ENCODE results near the gene SRPK1. TPM values are rescaled to one million over a fixed set of nuclear protein-coding genes. Genes with fewer than 3 reads are reported as not detected.

SRPK1 gene
- total RNA-seq, 2 donors from 2014 or later, result 86.2 to 98.5 TPM

DNA sequence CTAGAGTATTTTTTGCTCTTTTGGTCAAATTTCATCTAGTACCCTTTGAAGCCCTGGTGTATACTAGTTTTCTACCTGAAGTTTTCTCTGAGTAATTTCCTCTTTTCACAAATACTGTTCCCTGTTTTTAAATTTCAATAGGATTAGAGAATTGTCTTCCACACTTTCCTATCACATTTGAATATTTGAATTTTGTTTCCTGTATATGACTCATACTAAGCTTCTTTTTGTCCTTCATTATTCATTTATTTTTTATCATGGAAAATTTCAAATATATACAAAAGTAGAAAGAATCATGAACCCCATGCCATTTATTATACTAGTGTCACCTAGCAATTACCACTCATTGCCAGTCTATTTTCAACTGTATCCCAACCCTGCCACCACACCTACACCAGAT, 63.0 kb downstream of the SRPK1 start:
- Mint-ChIP-seq H3K4me3 (no peak overlapping the region), H3K36me3 (ENCODE audit: low read depth) (peaks cover 91% of the 10 kb centered on the region), H3K4me1 (peaks cover 13% of the 10 kb centered on the region)

DNA sequence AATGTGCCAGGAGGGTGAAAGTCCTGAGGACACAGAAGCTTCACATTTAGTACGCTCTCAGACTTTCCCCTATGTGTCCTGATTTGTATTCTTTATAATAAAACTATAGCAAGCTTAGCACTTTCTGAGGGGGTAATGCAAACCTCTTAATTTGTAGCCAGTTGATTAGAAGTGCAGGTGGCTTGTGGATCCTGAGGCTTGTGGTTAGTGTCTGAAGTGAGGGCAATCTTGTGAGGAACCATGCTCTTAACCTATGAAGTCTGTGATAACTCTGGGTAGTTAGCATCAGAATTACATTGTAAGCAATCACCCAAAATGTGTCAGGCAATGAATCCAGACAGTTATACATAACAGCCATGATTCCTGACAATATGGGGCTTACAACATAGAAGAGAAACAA, 64.6 kb downstream of the SRPK1 start:
- no peak for DNase-seq
- Histone ChIP-seq H3K27ac (ENCODE audit: low read depth, low read length) (no peak overlapping the region), H3K27me3 (ENCODE audit: control insufficient read depth, insufficient read depth, low read length, poor library complexity, severe bottlenecking) (no peaks in the 10 kb centered on the region), H3K4me3 (ENCODE audit: low read length) (no peak overlapping the region), H3K36me3 (ENCODE audit: control insufficient read depth, insufficient read depth, low read length) (peaks cover 98% of the 10 kb centered on the region), H3K4me1 (ENCODE audit: control insufficient read depth, insufficient read depth, low read length) (no peaks in the 10 kb centered on the region), H3K9me3 (ENCODE audit: control insufficient read depth, low read length) (no peaks in the 10 kb centered on the region), H3K9ac (ENCODE audit: extremely low read depth, low read length, poor library complexity, severe bottlenecking) (no peak overlapping the region)
- TF ChIP-seq, protein P1, sequence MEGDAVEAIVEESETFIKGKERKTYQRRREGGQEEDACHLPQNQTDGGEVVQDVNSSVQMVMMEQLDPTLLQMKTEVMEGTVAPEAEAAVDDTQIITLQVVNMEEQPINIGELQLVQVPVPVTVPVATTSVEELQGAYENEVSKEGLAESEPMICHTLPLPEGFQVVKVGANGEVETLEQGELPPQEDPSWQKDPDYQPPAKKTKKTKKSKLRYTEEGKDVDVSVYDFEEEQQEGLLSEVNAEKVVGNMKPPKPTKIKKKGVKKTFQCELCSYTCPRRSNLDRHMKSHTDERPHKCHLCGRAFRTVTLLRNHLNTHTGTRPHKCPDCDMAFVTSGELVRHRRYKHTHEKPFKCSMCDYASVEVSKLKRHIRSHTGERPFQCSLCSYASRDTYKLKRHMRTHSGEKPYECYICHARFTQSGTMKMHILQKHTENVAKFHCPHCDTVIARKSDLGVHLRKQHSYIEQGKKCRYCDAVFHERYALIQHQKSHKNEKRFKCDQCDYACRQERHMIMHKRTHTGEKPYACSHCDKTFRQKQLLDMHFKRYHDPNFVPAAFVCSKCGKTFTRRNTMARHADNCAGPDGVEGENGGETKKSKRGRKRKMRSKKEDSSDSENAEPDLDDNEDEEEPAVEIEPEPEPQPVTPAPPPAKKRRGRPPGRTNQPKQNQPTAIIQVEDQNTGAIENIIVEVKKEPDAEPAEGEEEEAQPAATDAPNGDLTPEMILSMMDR (conservative IDR thresholded peaks at IDR 0.05), result no peak
- 100% methylated on average over 1 of the region's 1 CpG; no CpG with 5 or more reads in 1 of the 2 experiments for WGBS, 2 experiments (ENCODE audit: insufficient coverage in 1 of 2, insufficient read length in 1 of 2)
- Mint-ChIP-seq H3K9me3 (no peaks in the 10 kb centered on the region), H3K36me3 (ENCODE audit: low read depth) (peaks cover 90% of the 10 kb centered on the region), H3K27ac (no peak overlapping the region), H3K27me3 (ENCODE audit: insufficient read depth) (no peaks in the 10 kb centered on the region), H3K4me3 (no peak overlapping the region), H3K4me1 (peaks cover 13% of the 10 kb centered on the region)

More for the DNA sequence above, 63.0 kb downstream of the SRPK1 start:
- Mint-ChIP-seq H3K27me3 (ENCODE audit: insufficient read depth) (no peaks in the 10 kb centered on the region), H3K9me3 (peaks cover 5% of the 10 kb centered on the region), H3K27ac (peak overlapping the region; percentile 78)
- Histone ChIP-seq H3K36me3 (ENCODE audit: control insufficient read depth, insufficient read depth, low read length) (peaks cover 92% of the 10 kb centered on the region), H3K27ac (ENCODE audit: low read depth, low read length) (no peak overlapping the region), H3K9me3 (ENCODE audit: control insufficient read depth, low read length) (no peaks in the 10 kb centered on the region), H3K27me3 (ENCODE audit: control insufficient read depth, insufficient read depth, low read length, poor library complexity, severe bottlenecking) (no peaks in the 10 kb centered on the region), H3K9ac (ENCODE audit: extremely low read depth, low read length, poor library complexity, severe bottlenecking) (no peak overlapping the region), H3K4me1 (ENCODE audit: control insufficient read depth, insufficient read depth, low read length) (no peaks in the 10 kb centered on the region), H3K4me3 (ENCODE audit: low read length) (no peak overlapping the region)
- TF ChIP-seq, protein P1 (conservative IDR thresholded peaks at IDR 0.05), result no peak
- no peak for DNase-seq

DNA sequence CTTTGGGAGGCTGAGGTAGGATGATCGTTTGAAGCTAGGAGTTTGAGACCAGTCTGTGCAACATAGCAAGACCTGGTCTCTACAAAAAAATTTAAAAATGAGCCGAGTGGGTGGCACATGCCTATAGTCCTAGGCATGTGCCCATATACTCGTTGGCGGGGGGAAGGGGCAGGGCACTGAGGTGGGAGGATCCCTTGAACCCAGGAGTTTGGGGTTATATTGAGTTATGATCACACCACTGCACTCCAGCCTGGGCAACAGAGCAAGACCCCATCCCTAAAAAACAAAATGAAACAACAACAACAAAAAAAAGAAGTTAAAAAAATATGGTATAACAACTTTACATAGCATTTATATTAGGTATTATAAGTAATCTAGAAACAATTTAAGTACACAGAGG, 67.9 kb downstream of the SRPK1 start:
- Mint-ChIP-seq H3K4me3 (no peak overlapping the region), H3K27me3 (ENCODE audit: insufficient read depth) (no peaks in the 10 kb centered on the region), H3K4me1 (peaks cover 7% of the 10 kb centered on the region), H3K36me3 (ENCODE audit: low read depth) (peaks cover 92% of the 10 kb centered on the region), H3K27ac (no peak overlapping the region), H3K9me3 (peaks cover 9% of the 10 kb centered on the region)
- H3K27ac ChIP-seq (ENCODE audit: low read depth, low read length), result no peak overlapping the region
- H3K9me3 ChIP-seq (ENCODE audit: control insufficient read depth, low read length), result peaks cover 15% of the 10 kb centered on the region
- TF ChIP-seq, protein P1 (conservative IDR thresholded peaks at IDR 0.05), result no peak
- peaks cover 99% of the 10 kb centered on the region for H3K36me3 ChIP-seq (ENCODE audit: control insufficient read depth, insufficient read depth, low read length)
- no peaks in the 10 kb centered on the region for H3K27me3 ChIP-seq (ENCODE audit: control insufficient read depth, insufficient read depth, low read length, poor library complexity, severe bottlenecking)
- 89 to 96% methylated on average over 1 to 4 of the region's 4 CpGs for WGBS, 2 experiments (ENCODE audit: insufficient coverage in 1 of 2, insufficient read length in 1 of 2)
- no peak for DNase-seq
- no peaks in the 10 kb centered on the region for H3K4me1 ChIP-seq (ENCODE audit: control insufficient read depth, insufficient read depth, low read length)
- no peak overlapping the region for H3K9ac ChIP-seq (ENCODE audit: extremely low read depth, low read length, poor library complexity, severe bottlenecking)
- no peak overlapping the region for H3K4me3 ChIP-seq (ENCODE audit: low read length)
